HepG2 (cell line): ENCODE data around the gene NEMP2. TPM values are rescaled to one million over a fixed set of nuclear protein-coding genes. Genes with fewer than 3 reads are reported as not detected.

Source experiments
- ATAC-seq: fragments of 200-7000 bp; cut with Tn5 transposase; 3 replicates; pipeline ENCODE4 v1.9.1; 2020; ENCODE audit warnings: mild to moderate bottlenecking, moderate library complexity
- BruUV-seq: library from RNA; stranded (reverse); fragments of 400-500 nt; replicated peaks from 2 replicates; lab custom pipeline; 2021; lab: Mats Ljungman, UMichigan
- CTCF ChIA-PET: fragments of 300-600 bp; formaldehyde crosslinking; extraction: SDS; loops from one replicate; lab custom pipeline; 2021; ENCODE audit warnings: low total read pairs, inconsistent platforms, low intra/inter-chr PET ratio; lab: Yijun Ruan, JAX
- POLR2A ChIA-PET: fragments of 350-600 bp; sonication (Branson Sonifier 250); formaldehyde crosslinking; loops from one replicate; lab custom pipeline; 2020; ENCODE audit warnings: antibody characterized with exemption, inconsistent platforms; lab: Yijun Ruan, JAX
- DNase-seq: peaks from one replicate; pipeline ENCODE4 v3.0.0-alpha.2; 2015; ENCODE audit warnings: low spot score
- FAIRE-seq: peaks from 3 replicates; lab custom pipeline; 2011; peaks lifted over from hg19 to GRCh38; lab: Jason Lieb, UNC
- H2AFZ ChIP-seq: one replicate; pipeline ENCODE4 v1.6.1; 2011; ENCODE audit warnings: low read length, inconsistent platforms
- H3K27ac ChIP-seq: fragments of 300-600 bp; 3 replicates; pipeline ENCODE4 v1.8.0; 2011; ENCODE audit warnings: mixed run types, mild to moderate bottlenecking, mixed read lengths, low read length, inconsistent platforms; ENCODE audit not compliant: insufficient read depth; ENCODE audit errors: extremely low read length
- H3K27me3 ChIP-seq, 2 experiments: fragments of 200-600 bp in 1 of 2; 2 replicates in 1 of 2; 3 replicates in 1 of 2; pipeline versions ENCODE4 v1.6.0 to v1.8.0; 2011; ENCODE audit warnings: low read length in 2 of 2, mild to moderate bottlenecking in 2 of 2, moderate library complexity in 2 of 2, inconsistent platforms in 1 of 2; ENCODE audit not compliant: insufficient read depth in 2 of 2, control insufficient read depth in 1 of 2
- H3K36me3 ChIP-seq, 2 experiments: fragments of 200-600 bp in 1 of 2; replicated peaks in 1 of 2; 2 replicates in 1 of 2; 3 replicates in 1 of 2; pipeline versions ENCODE4 v1.5.1 to v1.8.0; 2011; ENCODE audit warnings: low read length in 2 of 2, inconsistent platforms in 1 of 2; ENCODE audit not compliant: insufficient read depth in 2 of 2, control insufficient read depth in 1 of 2
- H3K4me1 ChIP-seq: 2 replicates; pipeline ENCODE4 v1.5.1; 2012; ENCODE audit warnings: low read length, inconsistent platforms; ENCODE audit not compliant: insufficient read depth
- H3K4me2 ChIP-seq: 2 replicates; pipeline ENCODE4 v1.6.0; 2011; ENCODE audit warnings: low read depth, low read length, inconsistent platforms
- H3K4me3 ChIP-seq, 3 experiments: fragments of 200-600 bp in 1 of 3; sonication (generic), shearing (Covaris generic) in 1 of 3; replicated peaks in 1 of 3; 2 replicates each; pipeline ENCODE4 v1.5.1; 2011 to 2016; ENCODE audit warnings: low read length in 3 of 3, inconsistent platforms in 2 of 3, low read depth in 2 of 3, mild to moderate bottlenecking in 2 of 3, control low read depth in 1 of 3, mixed read lengths in 1 of 3; ENCODE audit not compliant: insufficient read depth in 1 of 3
- H3K79me2 ChIP-seq: one replicate; pipeline ENCODE4 v1.6.1; 2011; ENCODE audit warnings: low read length, inconsistent platforms; ENCODE audit not compliant: insufficient read depth
- H3K9ac ChIP-seq: 2 replicates; pipeline ENCODE4 v1.6.0; 2011; ENCODE audit warnings: mild to moderate bottlenecking, low read depth, low read length, inconsistent platforms; ENCODE audit not compliant: insufficient read depth
- H3K9me3 ChIP-seq: 2 replicates; pipeline ENCODE4 v1.5.1; 2012; ENCODE audit warnings: mild to moderate bottlenecking, low read length
- H4K20me1 ChIP-seq: 2 replicates; pipeline ENCODE4 v1.6.0; 2011; ENCODE audit warnings: inconsistent platforms, mild to moderate bottlenecking, low read length, moderate library complexity; ENCODE audit not compliant: insufficient read depth
- EEA1 ChIP-seq: sonication (generic); formaldehyde crosslinking; IDR thresholded peaks from 2 replicates; pipeline ENCODE4 v1.5.1; 2020; ENCODE audit warnings: mild to moderate bottlenecking, missing genetic modification reagents, borderline replicate concordance
- KLF16 ChIP-seq, 2 experiments: sonication (generic) in 1 of 2; formaldehyde crosslinking in 1 of 2; IDR thresholded peaks; 2 replicates each; pipeline versions ENCODE4 v1.6.1 to v1.8.0; 2016 to 2023; ENCODE audit warnings: missing genetic modification reagents in 2 of 2, missing compliant biosample characterization in 1 of 2
- NAIF1 ChIP-seq: sonication (generic); formaldehyde crosslinking; IDR thresholded peaks from 2 replicates; pipeline ENCODE4 v1.5.0; 2020; ENCODE audit warnings: mild to moderate bottlenecking, missing genetic modification reagents, borderline replicate concordance
- ZNF253 ChIP-seq: sonication (generic); formaldehyde crosslinking; IDR thresholded peaks from 2 replicates; pipeline ENCODE4 v1.8.0; 2022; ENCODE audit warnings: mild to moderate bottlenecking, missing genetic modification reagents, borderline replicate concordance
- ZNF333 ChIP-seq: sonication (generic); formaldehyde crosslinking; IDR thresholded peaks from 2 replicates; pipeline ENCODE4 v1.4.0; 2020; ENCODE audit warnings: mild to moderate bottlenecking, missing genetic modification reagents, borderline replicate concordance
- ZNF446 ChIP-seq: sonication (generic); formaldehyde crosslinking; IDR thresholded peaks from 2 replicates; pipeline ENCODE4 v1.5.0; 2020; ENCODE audit warnings: mild to moderate bottlenecking, missing genetic modification reagents
- ZNF572 ChIP-seq: sonication (generic); formaldehyde crosslinking; IDR thresholded peaks from 2 replicates; pipeline ENCODE4 v1.5.1; 2020; ENCODE audit warnings: mild to moderate bottlenecking, missing genetic modification reagents
- ZNF737 ChIP-seq: sonication (generic); formaldehyde crosslinking; IDR thresholded peaks from 2 replicates; pipeline ENCODE4 v1.5.0; 2020; ENCODE audit warnings: missing genetic modification reagents, mild to moderate bottlenecking, borderline replicate concordance
- ZNF841 ChIP-seq: sonication (generic); formaldehyde crosslinking; IDR thresholded peaks from 2 replicates; pipeline ENCODE4 v1.8.1; 2023; ENCODE audit warnings: missing genetic modification reagents, borderline replicate concordance
- in situ Hi-C: cut with HindIII; loops from 2 replicates; pipeline ENCODE4 v1.10.0; 2017; ENCODE audit warnings: low pct_unique_long_range_greater_than_20kb; ENCODE audit not compliant: extremely low pct_ligation_motif_present
- intact Hi-C: fragments of 100-400 bp; cut with micrococcal nuclease; formaldehyde crosslinking; loops from one replicate; pipeline ENCODE4 v1.10.0; 2022; ENCODE audit not compliant: unreplicated experiment
- polyA plus RNA-seq, 8 experiments: library from polyadenylated mRNA; depleted of rRNA in 3 of 8; stranded (reverse) in 7 of 8; unstranded in 1 of 8; fragments of >200 nt; fragmentation: Illumina TruSeq in 4 of 8; extraction: Trizol in 4 of 8; gene quantifications; 2 replicates each; pipeline versions ENCODE4 v1.2.1 to v1.2.3, GENCODE V29; 2011 to 2016; ENCODE audit warnings: low read depth in 4 of 8, missing spikeins in 1 of 8, mixed read lengths in 1 of 8; ENCODE audit not compliant: insufficient read depth in 1 of 8
- total RNA-seq, 5 experiments: library from RNA; depleted of rRNA; stranded (reverse); fragments of >200 nt; fragmentation: Illumina TruSeq; extraction: Trizol; gene quantifications; 2 replicates each; pipeline ENCODE4 v1.2.3, GENCODE V29; 2016; ENCODE audit warnings: low read depth in 1 of 5
- TF ChIP-seq, protein P1 (sequence below): sonication (generic); formaldehyde crosslinking; IDR thresholded peaks from 2 replicates; pipeline ENCODE4 v1.4.0; 2020; ENCODE audit warnings: low read depth, mild to moderate bottlenecking, missing genetic modification reagents

NEMP2 gene
- total and polyA plus RNA-seq, 2 of the 13 experiments (the other 11 are each of a cell fraction or from before 2014, with no cell fraction given), result 2.4 to 9.8 TPM

GRCh38 chr2:190482451-190482850 is 52.1 kb downstream of the NEMP2 start:
- FAIRE-seq (no peak), DNase-seq (no peak), ATAC-seq (no peak)
- Histone ChIP-seq H3K27ac (no peak overlapping the region), H3K4me2 (no peak overlapping the region), H3K27me3 (no peaks in the 10 kb centered on the region), H3K4me3 (no peak overlapping the region), H4K20me1 (no peaks in the 10 kb centered on the region), H3K79me2 (no peaks in the 10 kb centered on the region), H3K9ac (no peak overlapping the region)
- intact Hi-C loops, result no loop called here
- BruUV-seq, result no TSS peak
- TF ChIP-seq KLF16 (CRISPR knock-in tag; IDR thresholded peaks at IDR 0.05) (no peak), ZNF572 (CRISPR knock-in tag) (no peak), ZNF446 (CRISPR knock-in tag) (no peak), ZNF841 (no peak), ZNF253 (CRISPR knock-in tag) (no peak), ZNF737 (no peak), EEA1 (CRISPR knock-in tag) (no peak), ZNF333 (CRISPR knock-in tag) (no peak), NAIF1 (CRISPR knock-in tag) (no peak)
- TF ChIP-seq, protein P1, sequence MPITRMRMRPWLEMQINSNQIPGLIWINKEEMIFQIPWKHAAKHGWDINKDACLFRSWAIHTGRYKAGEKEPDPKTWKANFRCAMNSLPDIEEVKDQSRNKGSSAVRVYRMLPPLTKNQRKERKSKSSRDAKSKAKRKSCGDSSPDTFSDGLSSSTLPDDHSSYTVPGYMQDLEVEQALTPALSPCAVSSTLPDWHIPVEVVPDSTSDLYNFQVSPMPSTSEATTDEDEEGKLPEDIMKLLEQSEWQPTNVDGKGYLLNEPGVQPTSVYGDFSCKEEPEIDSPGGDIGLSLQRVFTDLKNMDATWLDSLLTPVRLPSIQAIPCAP, result no peak
- TF ChIP-seq, all 625 proteins: peak for 0
- Histone ChIP-seq H3K36me3 (no peaks in the 10 kb centered on the region), H2AFZ (no peak overlapping the region), H3K9me3 (no peaks in the 10 kb centered on the region), H3K4me1 (no peaks in the 10 kb centered on the region)
- ChIA-PET POLR2A (interaction anchor here (1.8 kb wide), 1 partner anchor 51 kb away, joined by 3 read pairs; no protein-coding TSS in a partner anchor), CTCF (no interaction called here)
- in situ Hi-C loops, result no loop called here
